ENCODE measurements around the gene MTUS2.

- TF ChIP-seq POLR2AphosphoS5 (IDR thresholded peaks at IDR 0.05; ENCODE audit: low read depth, low read length) (no peak), POLR2A (IDR thresholded peaks at IDR 0.05; ENCODE audit: low read depth, low read length) (no peak), TAF1 (IDR thresholded peaks at IDR 0.05; ENCODE audit: low read depth, low read length) (no peak), SPI1 (IDR thresholded peaks at IDR 0.05; ENCODE audit: low read depth, low read length) (no peak)
Observed at GRCh38 chr13:28859717-28860116, 39.6 kb downstream of the MTUS2 start.
